Measurements from ENCODE around the gene IFT172. TPM values are rescaled to one million over a fixed set of nuclear protein-coding genes. Genes with fewer than 3 reads are reported as not detected.

The IFT172 gene
- polyA plus RNA-seq, 1 experiment: 20.4 TPM

DNA sequence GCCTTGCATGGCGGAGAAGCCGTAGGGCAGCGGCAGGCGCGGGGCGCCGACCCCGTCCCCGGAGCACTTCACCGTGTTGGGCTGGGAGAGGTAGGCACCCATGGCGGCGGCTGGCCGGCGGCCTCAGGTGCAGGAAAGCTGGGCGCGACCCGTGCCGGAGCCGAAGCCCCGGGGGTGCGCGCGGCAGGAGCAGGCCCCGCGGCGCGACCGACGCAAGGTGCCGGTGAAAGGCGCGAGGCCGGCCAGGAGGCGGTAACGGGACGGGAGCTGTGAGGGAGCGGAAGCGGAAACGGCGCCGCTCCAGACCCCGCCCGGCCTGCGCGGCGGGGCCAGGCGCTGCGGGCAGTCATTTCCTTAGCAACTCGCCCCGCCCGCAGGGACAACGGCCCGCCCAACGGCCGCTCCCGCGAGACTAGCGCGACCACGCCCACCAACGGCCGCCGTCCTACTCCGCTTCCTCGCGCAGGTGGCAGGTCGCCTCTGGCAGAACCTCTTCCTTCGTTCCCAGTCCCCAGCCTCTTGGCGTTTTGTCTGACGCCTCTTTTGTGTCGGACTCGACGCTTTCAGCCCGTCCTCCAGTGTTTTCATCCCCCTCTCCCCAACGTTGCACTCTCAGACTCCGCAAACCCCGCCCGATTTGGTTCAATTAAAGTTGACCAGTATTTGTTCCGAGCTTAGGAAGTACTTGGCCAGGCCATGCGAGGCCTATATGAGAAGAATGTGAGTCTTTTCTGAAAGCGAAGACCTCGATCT is 80.0 kb downstream of the IFT172 start, which contains the start of gene PPM1G:
TSS of gene PPM1G (minus strand) at position 271 of the 753 bp plus-strand sequence. CDS start at position 102, 169 bp downstream.
- POLR2A ChIA-PET: interaction anchor here (0.8 to 3.1 kb wide), 5 partner anchors 17 to 219 kb away, joined by 3 to 43 read pairs (median 8); partner anchors contain the start of genes CCDC121, GPN1, NRBP1 and ZNF512
- Histone ChIP-seq H3K9me3 (ENCODE audit: control insufficient read depth, insufficient read depth, low read length) (peaks cover 2% of the 10 kb centered on the region; the same call in 1 of the 2 replicates), H3K4me3 (ENCODE audit: low read depth, low read length) (peak within 1 kb of the TSS; percentile 89), H3K27ac (ENCODE audit: low read depth, low read length) (peak within 1 kb of the TSS; percentile 31), H3K27me3 (ENCODE audit: control insufficient read depth, insufficient read depth, low read length) (peaks cover 3% of the 10 kb centered on the region)
- CTCF ChIA-PET: interaction anchor here (0.6 to 3.4 kb wide), 5 partner anchors 9 to 274 kb away, joined by 3 to 16 read pairs (median 4); no protein-coding TSS in a partner anchor
- peak; percentile 59 for DNase-seq (ENCODE audit: low read depth, low spot score)
- TF ChIP-seq, protein P1, sequence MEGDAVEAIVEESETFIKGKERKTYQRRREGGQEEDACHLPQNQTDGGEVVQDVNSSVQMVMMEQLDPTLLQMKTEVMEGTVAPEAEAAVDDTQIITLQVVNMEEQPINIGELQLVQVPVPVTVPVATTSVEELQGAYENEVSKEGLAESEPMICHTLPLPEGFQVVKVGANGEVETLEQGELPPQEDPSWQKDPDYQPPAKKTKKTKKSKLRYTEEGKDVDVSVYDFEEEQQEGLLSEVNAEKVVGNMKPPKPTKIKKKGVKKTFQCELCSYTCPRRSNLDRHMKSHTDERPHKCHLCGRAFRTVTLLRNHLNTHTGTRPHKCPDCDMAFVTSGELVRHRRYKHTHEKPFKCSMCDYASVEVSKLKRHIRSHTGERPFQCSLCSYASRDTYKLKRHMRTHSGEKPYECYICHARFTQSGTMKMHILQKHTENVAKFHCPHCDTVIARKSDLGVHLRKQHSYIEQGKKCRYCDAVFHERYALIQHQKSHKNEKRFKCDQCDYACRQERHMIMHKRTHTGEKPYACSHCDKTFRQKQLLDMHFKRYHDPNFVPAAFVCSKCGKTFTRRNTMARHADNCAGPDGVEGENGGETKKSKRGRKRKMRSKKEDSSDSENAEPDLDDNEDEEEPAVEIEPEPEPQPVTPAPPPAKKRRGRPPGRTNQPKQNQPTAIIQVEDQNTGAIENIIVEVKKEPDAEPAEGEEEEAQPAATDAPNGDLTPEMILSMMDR (IDR thresholded peaks at IDR 0.05; ENCODE audit: low read depth, low read length): no peak

DNA sequence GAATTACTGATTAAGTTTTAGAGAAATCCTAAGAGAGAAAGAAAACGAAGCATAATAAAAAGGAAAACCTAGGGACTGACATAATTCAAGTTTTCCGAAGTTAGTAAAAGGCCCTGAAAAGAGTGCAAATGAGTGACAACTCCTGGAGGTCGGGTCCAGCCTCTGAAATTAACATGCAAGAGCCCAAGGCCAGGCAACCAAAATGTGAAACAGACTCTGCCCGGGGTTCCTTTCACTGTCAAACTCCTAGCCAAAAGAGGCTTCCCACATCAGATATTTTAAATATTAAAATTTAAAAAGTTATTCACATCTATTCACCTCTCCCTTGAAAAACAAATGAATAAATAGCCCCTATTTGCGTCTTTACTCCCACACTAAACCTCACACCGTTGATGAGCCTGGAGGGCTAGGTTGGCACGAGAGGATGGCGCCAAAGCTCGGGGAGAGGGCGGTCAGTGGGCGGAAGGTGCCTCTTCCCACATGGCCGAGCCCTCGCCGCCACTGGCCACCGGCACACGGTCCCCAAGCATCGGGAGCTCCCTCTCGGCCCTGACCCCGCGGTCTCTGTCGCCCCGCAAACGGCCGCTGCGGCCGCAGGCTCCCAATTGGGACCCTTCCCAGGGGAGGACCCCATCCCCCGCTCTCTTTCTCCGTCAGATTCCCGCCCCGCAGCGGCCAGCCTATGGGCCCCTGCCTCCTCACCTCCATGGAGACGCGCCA is 80.8 kb downstream of the IFT172 start:
- CTCF ChIA-PET: interaction anchor here (1.4 to 3.4 kb wide), 4 partner anchors 8 to 274 kb away, joined by 3 to 16 read pairs (median 8); no protein-coding TSS in a partner anchor

DNA sequence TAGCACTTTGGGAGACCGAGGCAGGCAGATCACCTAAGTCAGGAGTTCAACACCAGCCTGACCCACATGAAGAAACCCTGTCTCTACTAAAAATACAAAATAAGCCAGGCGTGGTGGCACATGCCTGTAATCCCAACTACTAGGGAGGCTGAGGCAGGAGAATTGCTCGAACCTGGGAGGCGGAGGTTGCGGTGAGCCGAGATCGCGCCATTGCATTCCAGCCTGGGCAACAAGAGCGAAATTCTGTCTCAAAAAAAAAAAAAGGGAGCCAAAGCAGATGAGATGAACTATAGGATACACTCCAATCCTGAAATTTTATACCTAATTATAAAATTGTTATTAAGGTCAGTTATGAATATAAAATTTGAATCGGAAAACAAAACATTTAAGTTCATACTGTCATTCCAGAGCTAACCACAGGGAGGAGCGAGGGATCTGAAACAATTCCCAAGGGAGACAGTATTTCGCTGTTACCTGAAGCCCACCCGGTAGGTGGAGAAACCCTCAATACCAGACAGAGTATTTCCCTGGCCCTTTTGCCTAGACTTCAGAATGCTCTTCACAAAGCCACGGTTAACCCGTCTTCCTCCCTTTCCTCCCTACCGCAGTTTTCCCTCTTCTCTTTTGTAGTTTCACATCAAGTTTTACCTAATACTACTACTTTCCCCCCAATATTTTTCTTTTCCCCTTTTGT is 81.6 kb downstream of the IFT172 start:
- Histone ChIP-seq H3K27ac (ENCODE audit: low read depth, low read length) (no peak overlapping the region), H3K27me3 (ENCODE audit: control insufficient read depth, insufficient read depth, low read length) (peaks cover 3% of the 10 kb centered on the region), H3K9me3 (ENCODE audit: control insufficient read depth, insufficient read depth, low read length) (peaks cover 2% of the 10 kb centered on the region; the same call in 1 of the 2 replicates), H3K4me3 (ENCODE audit: low read depth, low read length) (peak overlapping the region; percentile 89)
- CTCF ChIA-PET: interaction anchor here (1.4 to 3.4 kb wide), 3 partner anchors 14 to 275 kb away, joined by 5 to 16 read pairs (median 12); no protein-coding TSS in a partner anchor
- no peak for DNase-seq (ENCODE audit: low read depth, low spot score)
- TF ChIP-seq, protein P1 (IDR thresholded peaks at IDR 0.05; ENCODE audit: low read depth, low read length): peak; percentile 70
- POLR2A ChIA-PET: interaction anchor here (0.7 to 3.1 kb wide), 2 partner anchors 21 to 41 kb away, joined by 3 to 43 read pairs; partner anchors contain the start of gene NRBP1

More for the DNA sequence above, 80.8 kb downstream of the IFT172 start:
- DNase-seq (ENCODE audit: low read depth, low spot score): no peak
- Histone ChIP-seq H3K27ac (ENCODE audit: low read depth, low read length) (peak overlapping the region; percentile 31), H3K4me3 (ENCODE audit: low read depth, low read length) (peak overlapping the region; percentile 89), H3K9me3 (ENCODE audit: control insufficient read depth, insufficient read depth, low read length) (peaks cover 2% of the 10 kb centered on the region; the same call in 1 of the 2 replicates), H3K27me3 (ENCODE audit: control insufficient read depth, insufficient read depth, low read length) (peaks cover 3% of the 10 kb centered on the region)
- TF ChIP-seq, protein P1 (IDR thresholded peaks at IDR 0.05; ENCODE audit: low read depth, low read length): no peak
- POLR2A ChIA-PET: interaction anchor here (0.7 to 3.1 kb wide), 5 partner anchors 17 to 220 kb away, joined by 3 to 43 read pairs (median 8); partner anchors contain the start of genes CCDC121, GPN1, NRBP1 and ZNF512

DNA sequence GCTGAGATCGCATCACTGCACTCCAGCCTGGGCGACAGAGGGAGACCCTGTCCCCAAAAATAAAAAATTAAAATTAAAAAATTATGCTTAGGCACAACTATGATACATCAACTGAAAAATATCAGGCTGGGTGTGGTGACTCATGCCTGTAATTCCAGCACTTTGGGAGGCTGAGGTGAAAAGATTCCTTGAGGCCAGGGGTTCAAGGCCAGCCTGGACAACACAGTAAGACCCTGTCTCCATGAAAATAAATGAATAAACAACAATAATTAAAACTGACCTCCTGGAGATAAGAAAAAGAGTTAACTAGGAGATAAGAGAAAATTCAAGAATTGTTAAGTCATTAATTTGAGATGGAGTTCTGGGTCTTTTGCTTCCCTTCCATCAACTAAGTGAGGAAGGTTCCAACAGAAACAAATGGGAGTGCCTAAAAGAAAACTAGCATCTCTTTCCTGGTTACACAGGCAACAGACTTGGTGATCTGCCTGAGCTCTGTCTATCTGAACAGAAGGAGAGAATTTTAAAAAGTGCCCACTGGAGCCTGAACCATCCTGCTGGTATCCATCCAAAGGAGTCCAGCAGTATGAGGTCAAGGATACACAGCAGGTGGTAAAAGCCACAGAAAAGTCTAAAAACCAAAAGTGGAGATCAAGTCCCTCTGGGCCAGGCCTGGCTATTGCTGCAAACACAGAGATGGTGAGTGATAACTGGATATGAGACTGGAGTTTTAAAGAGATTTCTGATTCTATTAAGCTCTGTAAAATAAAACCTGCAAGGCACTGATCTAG is 89.0 kb downstream of the IFT172 start:
- Histone ChIP-seq H3K27ac (ENCODE audit: low read depth, low read length) (no peak overlapping the region), H3K27me3 (ENCODE audit: control insufficient read depth, insufficient read depth, low read length) (no peaks in the 10 kb centered on the region), H3K4me3 (ENCODE audit: low read depth, low read length) (no peak overlapping the region), H3K9me3 (ENCODE audit: control insufficient read depth, insufficient read depth, low read length) (no peaks in the 10 kb centered on the region; the same call in 1 of the 2 replicates)
- ChIA-PET POLR2A (no interaction called here), CTCF (interaction anchor here (0.8 to 1.3 kb wide), 4 partner anchors 9 to 283 kb away, joined by 3 to 7 read pairs (median 3); partner anchors contain the start of gene PPM1G)
- DNase-seq (ENCODE audit: low read depth, low spot score): no peak
- TF ChIP-seq, protein P1 (IDR thresholded peaks at IDR 0.05; ENCODE audit: low read depth, low read length): no peak

All from AG04450 (cell line).